ENCODE data around the gene HAAO.

Gene HAAO

GRCh38 chr2:42762823-42763804, 29.3 kb downstream of the HAAO start:
- in situ Hi-C loops (cut with MboI; ENCODE audit: low sequenced_read_pairs), result no loop called here
- Histone ChIP-seq H3K36me3 (replicated peaks) (no peaks in the 10 kb centered on the region), H3K27me3 (ENCODE audit: low read depth) (no peaks in the 10 kb centered on the region), H3K4me1 (peaks cover 9% of the 10 kb centered on the region), H3K9me3 (no peaks in the 10 kb centered on the region), H3K4me3 (no peak overlapping the region)
- no peak for DNase-seq (ENCODE audit: low spot score in 2 of 2)

DNA sequence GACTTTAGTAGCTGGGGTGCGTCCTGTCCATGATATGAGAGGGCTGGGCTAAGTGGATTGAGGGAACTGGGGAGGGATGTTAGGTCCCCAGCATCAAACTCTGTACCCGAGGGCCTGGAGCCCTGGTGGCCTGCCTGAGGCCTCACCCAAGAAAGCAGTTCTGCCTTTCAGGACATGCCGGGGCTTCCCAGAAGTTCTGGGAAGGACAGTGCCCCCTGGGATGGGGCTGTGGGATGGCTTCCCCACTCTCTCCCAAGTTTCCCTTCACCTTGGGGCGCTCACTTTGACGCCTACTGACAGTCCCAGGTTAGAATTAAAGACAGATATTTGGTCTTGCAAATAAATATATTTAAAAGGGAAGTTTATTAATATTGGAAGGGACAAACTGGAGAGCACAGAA, 30.2 kb downstream of the HAAO start:
- Histone ChIP-seq H3K36me3 (replicated peaks) (no peaks in the 10 kb centered on the region), H3K27me3 (ENCODE audit: low read depth) (no peaks in the 10 kb centered on the region), H3K4me3 (no peak overlapping the region), H3K9me3 (no peaks in the 10 kb centered on the region), H3K4me1 (peaks cover 9% of the 10 kb centered on the region)
- in situ Hi-C loops (cut with MboI; ENCODE audit: low sequenced_read_pairs), result no loop called here
- no peak for DNase-seq (ENCODE audit: low spot score in 2 of 2)

GRCh38 chr2:42761554-42761953, 30.8 kb downstream of the HAAO start:
- Histone ChIP-seq H3K4me3 (no peak overlapping the region), H3K36me3 (replicated peaks) (no peaks in the 10 kb centered on the region), H3K27me3 (ENCODE audit: low read depth) (no peaks in the 10 kb centered on the region), H3K9me3 (no peaks in the 10 kb centered on the region), H3K4me1 (peaks cover 9% of the 10 kb centered on the region)
- DNase-seq (ENCODE audit: low spot score in 2 of 2), result no peak
- in situ Hi-C loops (cut with MboI; ENCODE audit: low sequenced_read_pairs), result no loop called here

GRCh38 chr2:42758751-42759150, 33.6 kb downstream of the HAAO start:
- peaks cover 9% of the 10 kb centered on the region for H3K4me1 ChIP-seq
- H3K4me3 ChIP-seq, result no peak overlapping the region
- H3K27me3 ChIP-seq (ENCODE audit: low read depth), result no peaks in the 10 kb centered on the region
- in situ Hi-C loops (cut with MboI; ENCODE audit: low sequenced_read_pairs), result no loop called here
- no peaks in the 10 kb centered on the region for H3K36me3 ChIP-seq (replicated peaks)
- no peaks in the 10 kb centered on the region for H3K9me3 ChIP-seq
- peak; percentile 64 to 68 for DNase-seq (ENCODE audit: low spot score in 2 of 2)

DNA sequence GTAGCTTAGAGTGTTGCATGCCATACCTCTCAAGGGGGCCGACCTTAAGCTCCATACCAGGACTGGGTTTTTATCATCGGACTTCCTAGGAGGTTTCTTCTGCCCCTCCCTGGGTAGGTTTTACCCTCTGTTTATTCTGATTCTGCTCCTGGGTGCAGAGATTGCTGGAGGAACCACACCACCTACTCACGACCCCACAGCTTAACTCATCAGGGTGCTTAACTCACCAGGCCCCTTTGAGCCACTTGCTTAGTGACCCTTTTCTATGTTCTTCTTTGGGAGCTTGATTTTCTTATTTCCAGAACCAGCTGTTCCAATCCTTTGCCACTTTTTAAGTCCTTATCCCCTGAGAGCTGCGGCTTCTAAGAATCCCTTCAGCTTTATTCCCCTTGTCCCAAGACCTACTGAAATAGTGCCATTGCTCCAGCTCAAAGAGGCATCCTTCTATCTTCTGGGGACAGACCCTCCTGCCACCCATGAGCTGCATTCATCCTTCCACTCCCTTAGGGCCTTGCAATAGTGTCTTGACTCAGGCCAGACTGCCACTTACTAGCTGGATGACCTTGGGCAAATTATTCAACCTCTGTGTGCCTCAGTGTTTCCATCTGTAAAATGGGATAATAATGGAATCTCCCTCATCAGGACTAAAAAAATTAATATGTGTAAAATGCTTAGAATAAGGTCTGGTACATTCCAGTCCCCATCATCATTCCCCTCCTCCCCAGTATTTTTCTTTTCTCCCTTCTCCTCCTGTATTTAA, 34.2 kb downstream of the HAAO start:
- no peaks in the 10 kb centered on the region for H3K9me3 ChIP-seq
- DNase-seq (ENCODE audit: low spot score in 2 of 2), result no peak
- peaks cover 9% of the 10 kb centered on the region for H3K4me1 ChIP-seq
- H3K27me3 ChIP-seq (ENCODE audit: low read depth), result no peaks in the 10 kb centered on the region
- no peak overlapping the region for H3K4me3 ChIP-seq
- no peaks in the 10 kb centered on the region; the same call in 1 of the 2 replicates for H3K36me3 ChIP-seq (replicated peaks)
- in situ Hi-C loops (cut with MboI; ENCODE audit: low sequenced_read_pairs), result no loop called here

DNA sequence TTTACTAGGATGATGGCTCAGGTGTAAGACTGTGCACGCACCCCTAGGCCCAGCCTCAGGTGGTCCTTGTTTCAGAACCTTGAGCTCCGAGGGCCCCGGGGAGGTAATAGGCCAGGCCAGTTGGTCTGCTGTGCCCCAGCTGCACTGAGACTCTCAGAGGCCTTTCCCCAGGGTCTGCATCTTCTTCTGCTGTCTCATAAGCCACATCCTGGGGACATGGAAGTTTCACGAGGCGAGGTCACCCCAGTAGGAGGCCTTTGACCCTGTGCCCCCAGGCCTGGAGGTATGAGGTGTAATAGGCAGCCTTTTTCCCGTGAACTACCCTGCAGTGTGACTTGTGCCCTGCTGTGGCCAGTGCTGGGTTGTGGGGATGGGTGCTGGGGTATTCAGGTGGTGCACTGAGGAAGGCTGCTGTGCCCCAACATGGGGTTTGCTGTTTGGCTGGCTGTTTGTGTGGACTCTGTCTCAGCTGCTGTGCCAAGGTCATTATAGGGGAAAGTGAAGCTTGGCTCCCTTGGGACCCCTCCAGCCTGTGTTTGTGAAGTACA, 35.3 kb downstream of the HAAO start:
- no peak overlapping the region for H3K4me3 ChIP-seq
- in situ Hi-C loops (cut with MboI; ENCODE audit: low sequenced_read_pairs), result no loop called here
- H3K4me1 ChIP-seq, result peaks cover 9% of the 10 kb centered on the region
- H3K9me3 ChIP-seq, result no peaks in the 10 kb centered on the region
- no peaks in the 10 kb centered on the region; the same call in 1 of the 2 replicates for H3K36me3 ChIP-seq (replicated peaks)
- H3K27me3 ChIP-seq (ENCODE audit: low read depth), result no peaks in the 10 kb centered on the region
- DNase-seq (ENCODE audit: low spot score in 2 of 2), result no peak

GRCh38 chr2:42756150-42756775, 36.1 kb downstream of the HAAO start:
- Histone ChIP-seq H3K4me3 (no peak overlapping the region), H3K36me3 (replicated peaks) (no peaks in the 10 kb centered on the region; the same call in 1 of the 2 replicates), H3K4me1 (peaks cover 9% of the 10 kb centered on the region), H3K27me3 (ENCODE audit: low read depth) (no peaks in the 10 kb centered on the region), H3K9me3 (no peaks in the 10 kb centered on the region)
- DNase-seq (ENCODE audit: low spot score in 2 of 2), result no peak
- in situ Hi-C loops (cut with MboI; ENCODE audit: low sequenced_read_pairs), result no loop called here

DNA sequence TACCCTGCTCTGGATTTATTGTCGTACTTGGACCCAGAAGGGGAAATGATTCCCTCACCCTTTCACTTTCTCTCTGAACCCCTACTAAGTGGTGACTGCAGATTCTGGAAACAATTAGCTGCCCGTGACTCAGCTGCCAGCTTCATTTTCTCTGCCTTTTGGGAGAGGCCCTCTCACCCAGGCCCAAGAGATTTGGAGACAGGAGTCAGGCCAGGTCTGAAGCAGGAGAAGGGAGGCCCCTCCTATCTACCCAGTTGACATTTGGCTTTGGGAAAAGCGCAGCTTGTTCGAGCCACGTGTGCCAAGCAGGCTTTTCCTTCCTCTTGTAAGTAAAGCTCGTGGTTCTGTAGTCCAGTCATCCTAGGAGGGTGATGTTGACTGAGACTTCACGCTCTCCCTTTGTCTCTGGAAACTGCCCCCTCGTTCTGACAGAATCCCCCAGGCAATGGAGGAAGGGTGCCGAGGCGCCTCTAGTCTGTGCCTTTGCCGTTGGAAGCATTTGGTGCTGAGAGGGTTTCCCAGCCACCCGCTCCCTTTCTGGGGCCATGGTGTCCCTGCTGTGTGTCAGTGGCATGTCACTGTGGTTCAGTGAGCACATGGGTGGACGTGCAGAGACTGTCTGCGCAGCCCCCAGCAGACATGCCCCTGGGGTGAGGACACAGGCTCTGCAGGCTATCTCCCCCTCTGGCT, 37.0 kb downstream of the HAAO start:
- DNase-seq (ENCODE audit: low spot score in 2 of 2), result no peak
- Histone ChIP-seq H3K36me3 (replicated peaks) (no peaks in the 10 kb centered on the region; the same call in 1 of the 2 replicates), H3K4me3 (no peak overlapping the region), H3K27me3 (ENCODE audit: low read depth) (no peaks in the 10 kb centered on the region), H3K9me3 (no peaks in the 10 kb centered on the region), H3K4me1 (peaks cover 9% of the 10 kb centered on the region)
- in situ Hi-C loops (cut with MboI; ENCODE audit: low sequenced_read_pairs), result no loop called here

DNA sequence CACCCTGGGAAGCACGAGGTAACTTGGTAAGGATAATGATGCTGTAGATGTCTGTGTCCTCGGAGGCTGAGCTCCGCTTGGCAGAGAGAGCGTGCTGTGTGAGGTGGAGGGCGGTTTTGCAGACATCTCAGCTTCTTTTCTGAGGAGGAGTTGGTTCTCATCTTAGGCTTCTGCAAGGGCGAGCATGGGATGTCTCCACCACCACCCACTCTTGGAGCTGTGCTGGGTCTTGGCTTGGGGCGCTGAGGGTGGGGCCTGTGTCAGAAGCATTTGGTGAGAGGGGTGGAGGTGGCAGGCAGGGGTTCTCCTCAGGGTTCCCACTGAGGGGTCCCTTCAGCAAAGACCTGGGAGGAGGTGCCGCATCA, 37.6 kb downstream of the HAAO start:
- in situ Hi-C loops (cut with MboI; ENCODE audit: low sequenced_read_pairs), result no loop called here
- Histone ChIP-seq H3K4me1 (peaks cover 9% of the 10 kb centered on the region), H3K9me3 (no peaks in the 10 kb centered on the region), H3K27me3 (ENCODE audit: low read depth) (no peaks in the 10 kb centered on the region), H3K36me3 (replicated peaks) (no peaks in the 10 kb centered on the region; the same call in 1 of the 2 replicates), H3K4me3 (no peak overlapping the region)
- no peak for DNase-seq (ENCODE audit: low spot score in 2 of 2)

DNA sequence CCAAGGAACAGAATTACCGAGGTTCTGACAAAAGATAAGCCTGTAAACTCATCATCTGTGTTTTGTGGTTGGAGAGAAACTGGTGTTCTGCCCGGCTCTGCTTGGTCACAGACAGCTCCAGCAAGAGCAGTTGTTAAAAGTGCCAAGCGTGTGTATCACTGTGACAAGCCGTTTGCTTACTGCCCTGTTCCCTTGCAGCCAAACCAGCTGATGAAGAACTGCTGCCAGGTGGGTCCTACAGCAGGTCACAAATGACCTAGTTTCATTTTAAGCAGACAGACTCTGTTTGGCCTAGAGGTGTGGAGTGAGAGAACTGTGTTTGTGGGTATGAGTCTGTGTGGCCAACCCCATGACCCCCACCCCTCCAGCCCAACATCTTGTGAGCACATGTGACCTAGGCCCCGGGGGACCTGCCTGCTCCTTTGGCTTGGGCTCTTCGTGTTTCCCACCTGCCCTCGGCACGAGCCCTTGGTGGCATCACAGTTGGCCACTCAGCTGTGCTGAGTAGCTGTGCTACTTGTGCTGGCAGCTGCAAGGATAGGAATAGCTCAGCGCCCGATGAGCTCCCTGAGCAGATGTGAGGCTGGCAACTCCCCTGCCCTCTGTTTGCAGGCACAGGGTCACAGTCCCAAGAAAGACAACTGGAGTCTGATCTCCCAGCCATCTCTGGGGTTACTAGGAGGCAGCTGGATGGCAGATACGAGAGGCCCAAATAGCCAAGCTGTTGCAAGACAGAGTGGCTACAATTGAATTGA, 38.2 kb downstream of the HAAO start:
- Histone ChIP-seq H3K36me3 (replicated peaks) (no peaks in the 10 kb centered on the region; the same call in 1 of the 2 replicates), H3K27me3 (ENCODE audit: low read depth) (no peaks in the 10 kb centered on the region), H3K9me3 (no peaks in the 10 kb centered on the region), H3K4me3 (no peak overlapping the region), H3K4me1 (peaks cover 9% of the 10 kb centered on the region)
- in situ Hi-C loops (cut with MboI; ENCODE audit: low sequenced_read_pairs), result no loop called here
- DNase-seq (ENCODE audit: low spot score in 2 of 2), result no peak

- in situ Hi-C loops (cut with MboI; ENCODE audit: low sequenced_read_pairs), result no loop called here
- Histone ChIP-seq H3K4me3 (no peak overlapping the region), H3K9me3 (no peaks in the 10 kb centered on the region), H3K27me3 (ENCODE audit: low read depth) (no peaks in the 10 kb centered on the region), H3K4me1 (no peaks in the 10 kb centered on the region), H3K36me3 (replicated peaks) (no peaks in the 10 kb centered on the region; the same call in 1 of the 2 replicates)
- DNase-seq (ENCODE audit: low spot score in 2 of 2), result no peak
Measured at GRCh38 chr2:42752816-42753813, 39.3 kb downstream of the HAAO start.

DNA sequence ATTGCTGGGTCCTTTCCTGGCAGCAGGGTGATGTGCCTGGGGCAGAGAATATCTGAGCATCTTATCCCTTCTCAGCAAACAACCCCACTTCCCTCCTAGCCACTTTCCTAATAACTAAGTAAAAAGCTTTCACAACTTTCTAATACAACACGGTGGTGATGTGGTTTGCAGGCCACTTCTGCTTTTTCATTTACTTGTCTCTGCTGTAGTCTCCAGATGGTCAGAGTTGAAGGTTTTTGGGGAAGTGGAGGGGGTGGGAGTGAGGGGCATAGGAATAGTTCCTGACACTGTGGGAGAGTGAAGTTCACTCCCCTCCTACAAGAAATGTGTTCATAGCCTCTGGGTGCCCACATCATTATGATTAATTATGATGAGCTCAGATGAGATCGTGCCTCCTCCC, 40.1 kb downstream of the HAAO start:
- Histone ChIP-seq H3K9me3 (no peaks in the 10 kb centered on the region), H3K36me3 (replicated peaks) (no peaks in the 10 kb centered on the region; the same call in 1 of the 2 replicates), H3K4me3 (no peak overlapping the region), H3K4me1 (no peaks in the 10 kb centered on the region), H3K27me3 (ENCODE audit: low read depth) (no peaks in the 10 kb centered on the region)
- in situ Hi-C loops (cut with MboI; ENCODE audit: low sequenced_read_pairs), result no loop called here
- DNase-seq (ENCODE audit: low spot score in 2 of 2), result no peak
